PC-3 (cell line): ENCODE results near the gene MYLK.

ENCODE experiments used
- EZH2 ChIP-seq: fragments of 300-600 bp; sonication (generic); IDR thresholded peaks from one replicate; pipeline ENCODE4 v1.6.1; 2017; ENCODE audit warnings: antibody characterized with exemption, mild to moderate bottlenecking, low read length; ENCODE audit not compliant: unreplicated experiment
- EZH2phosphoT487 ChIP-seq: fragments of 300-600 bp; sonication (generic); IDR thresholded peaks from 2 replicates; pipeline ENCODE4 v1.6.1; 2018; ENCODE audit warnings: mild to moderate bottlenecking, antibody characterized with exemption, low read length, borderline replicate concordance
- TF ChIP-seq, protein P1 (sequence below): fragments of 300-600 bp; sonication (generic); conservative IDR thresholded peaks from 2 replicates; pipeline ENCODE4 v1.5.1; 2017; ENCODE audit warnings: antibody characterized with exemption, low read depth, mild to moderate bottlenecking, low read length

DNA sequence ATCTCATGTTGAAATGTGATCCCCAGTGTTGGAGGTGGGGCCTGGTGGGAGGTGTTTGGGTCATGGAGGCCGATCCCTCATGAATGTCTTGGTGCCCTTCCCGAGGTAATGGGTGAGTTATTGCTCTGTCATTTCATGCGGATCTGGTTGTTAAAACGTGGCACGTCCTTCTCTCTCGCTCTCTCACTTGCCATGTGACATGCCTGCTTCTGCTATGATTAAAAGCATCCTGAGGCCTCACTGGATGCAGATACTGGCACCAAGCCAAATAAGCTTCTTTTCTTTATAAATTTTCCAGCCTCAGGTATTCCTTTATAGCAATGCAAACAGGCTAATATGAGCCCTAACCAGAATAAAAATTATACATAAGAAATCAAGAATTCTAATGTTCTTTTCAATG is 267.5 kb downstream of the MYLK start:
- TF ChIP-seq, protein P1, sequence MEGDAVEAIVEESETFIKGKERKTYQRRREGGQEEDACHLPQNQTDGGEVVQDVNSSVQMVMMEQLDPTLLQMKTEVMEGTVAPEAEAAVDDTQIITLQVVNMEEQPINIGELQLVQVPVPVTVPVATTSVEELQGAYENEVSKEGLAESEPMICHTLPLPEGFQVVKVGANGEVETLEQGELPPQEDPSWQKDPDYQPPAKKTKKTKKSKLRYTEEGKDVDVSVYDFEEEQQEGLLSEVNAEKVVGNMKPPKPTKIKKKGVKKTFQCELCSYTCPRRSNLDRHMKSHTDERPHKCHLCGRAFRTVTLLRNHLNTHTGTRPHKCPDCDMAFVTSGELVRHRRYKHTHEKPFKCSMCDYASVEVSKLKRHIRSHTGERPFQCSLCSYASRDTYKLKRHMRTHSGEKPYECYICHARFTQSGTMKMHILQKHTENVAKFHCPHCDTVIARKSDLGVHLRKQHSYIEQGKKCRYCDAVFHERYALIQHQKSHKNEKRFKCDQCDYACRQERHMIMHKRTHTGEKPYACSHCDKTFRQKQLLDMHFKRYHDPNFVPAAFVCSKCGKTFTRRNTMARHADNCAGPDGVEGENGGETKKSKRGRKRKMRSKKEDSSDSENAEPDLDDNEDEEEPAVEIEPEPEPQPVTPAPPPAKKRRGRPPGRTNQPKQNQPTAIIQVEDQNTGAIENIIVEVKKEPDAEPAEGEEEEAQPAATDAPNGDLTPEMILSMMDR = no peak
- no peak for TF ChIP-seq EZH2phosphoT487
- no peak for TF ChIP-seq EZH2
